ENCODE results near the gene LY6G6D.

LY6G6D gene

DNA sequence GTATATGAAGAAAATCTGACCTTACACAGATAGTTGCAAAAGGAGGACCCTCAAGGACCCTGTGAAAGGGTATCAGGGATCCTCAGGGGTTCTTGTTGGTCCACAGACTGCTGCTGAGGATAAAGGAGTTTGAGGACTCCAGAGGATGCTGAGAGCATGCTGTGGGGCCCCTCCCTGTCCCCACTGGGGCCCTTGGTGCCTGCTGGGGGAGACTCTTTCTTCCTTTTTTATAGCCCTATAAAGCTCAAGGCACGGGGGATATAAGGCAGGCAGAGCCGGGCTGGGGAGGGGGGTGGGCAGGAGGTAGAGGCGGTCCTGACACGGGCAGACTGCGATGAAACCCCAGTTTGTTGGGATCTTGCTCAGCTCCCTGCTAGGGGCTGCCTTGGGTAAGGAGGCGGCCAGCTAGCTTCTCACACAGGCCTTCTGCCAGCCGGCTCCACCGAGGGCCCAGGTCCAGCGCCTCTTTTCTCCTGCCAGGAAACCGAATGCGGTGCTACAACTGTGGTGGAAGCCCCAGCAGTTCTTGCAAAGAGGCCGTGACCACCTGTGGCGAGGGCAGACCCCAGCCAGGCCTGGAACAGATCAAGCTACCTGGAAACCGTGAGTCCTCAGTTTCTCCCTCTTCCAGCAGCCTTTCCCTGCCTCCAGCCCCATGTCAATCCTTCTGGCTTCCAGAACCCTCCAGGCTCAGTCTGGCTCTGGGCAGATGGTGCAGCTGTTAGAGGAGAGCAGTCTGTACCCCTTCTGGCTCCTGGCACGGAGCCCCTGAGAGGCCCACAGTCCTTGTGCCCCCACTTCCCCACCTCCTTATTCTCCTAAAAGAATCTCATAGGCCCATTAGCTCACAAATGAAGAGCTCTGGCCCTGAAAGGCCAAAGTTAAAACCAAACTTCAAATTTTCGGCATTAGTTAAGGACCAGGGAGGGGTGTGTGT, at the start of gene LY6G6D:
TSS of gene LY6G6D (plus strand) at position 327 of the 937 bp plus-strand sequence. CDS start at position 335, 8 bp downstream.
- no peak for DNase-seq (ENCODE audit: low read depth in 4 of 4, low spot score in 1 of 4)

DNA sequence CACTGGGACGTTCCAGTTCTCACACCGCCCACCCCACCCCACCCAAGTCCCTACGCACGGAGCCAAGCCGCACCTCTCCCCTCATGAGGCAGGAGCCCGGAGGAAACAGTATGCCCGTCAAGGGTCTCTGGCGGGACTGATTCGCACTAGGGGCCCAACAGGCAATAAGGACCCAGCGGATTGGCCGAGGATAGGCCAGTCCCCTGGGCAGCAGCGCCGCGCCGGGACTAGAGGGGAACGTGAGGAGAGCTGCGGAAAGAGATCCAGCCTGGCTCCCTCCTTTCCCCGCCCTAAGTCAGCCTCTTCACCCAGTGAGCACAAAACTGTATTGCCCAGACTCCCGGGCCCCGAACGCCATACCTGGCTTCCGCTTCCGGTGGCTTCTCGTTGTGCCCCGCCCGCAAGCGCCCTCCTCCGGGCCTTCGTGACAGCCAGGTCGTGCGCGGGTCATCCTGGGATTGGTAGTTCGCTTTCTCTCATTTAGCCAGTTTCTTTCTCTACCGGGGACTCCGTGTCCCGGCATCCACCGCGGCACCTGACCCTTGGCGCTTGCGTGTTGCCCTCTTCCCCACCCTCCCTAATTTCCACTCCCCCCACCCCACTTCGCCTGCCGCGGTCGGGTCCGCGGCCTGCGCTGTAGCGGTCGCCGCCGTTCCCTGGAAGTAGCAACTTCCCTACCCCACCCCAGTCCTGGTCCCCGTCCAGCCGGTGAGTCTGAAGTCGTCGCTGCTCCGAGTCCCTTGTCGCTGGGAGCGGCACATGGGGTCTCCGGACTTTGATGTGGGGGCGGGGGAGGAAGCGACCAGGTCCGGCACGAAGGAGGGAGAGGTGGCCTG, 49.4 kb upstream of the LY6G6D start, which contains the start of gene CSNK2B:
TSS of gene CSNK2B (plus strand) at position 580 of the 836 bp plus-strand sequence. CDS start 752 bp downstream, outside the sequence.
- DNase-seq (ENCODE audit: low read depth in 4 of 4, low spot score in 1 of 4): peak; percentile 82 to 97 (median 94)

DNA sequence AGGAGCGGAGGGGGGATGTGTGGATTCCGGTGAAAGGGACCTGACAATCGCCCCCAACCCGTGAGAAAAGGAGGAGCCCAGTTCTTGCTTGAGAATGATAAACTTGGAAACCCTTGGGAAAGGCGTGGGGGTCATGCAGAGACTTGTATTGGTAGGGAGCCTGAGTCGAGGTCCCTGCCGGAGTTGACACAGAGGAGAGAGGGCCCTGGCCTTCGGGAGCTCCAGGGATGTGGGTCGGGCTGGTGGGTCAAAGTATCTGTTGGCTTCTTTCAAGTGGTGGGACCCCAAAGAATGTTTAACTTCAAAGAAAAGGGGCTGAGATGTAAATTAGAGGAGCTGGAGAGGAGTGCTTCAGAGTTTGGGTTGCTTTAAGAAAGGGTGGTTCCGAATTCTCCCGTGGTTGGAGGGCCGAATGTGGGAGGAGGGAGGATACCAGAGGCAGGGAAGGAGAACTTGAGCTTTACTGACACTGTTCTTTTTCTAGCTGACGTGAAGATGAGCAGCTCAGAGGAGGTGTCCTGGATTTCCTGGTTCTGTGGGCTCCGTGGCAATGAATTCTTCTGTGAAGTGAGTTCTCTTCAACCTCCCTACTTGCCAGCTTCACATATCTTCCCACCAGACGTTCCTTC, 48.7 kb upstream of the LY6G6D start:
- no peak for DNase-seq (ENCODE audit: low read depth in 4 of 4, low spot score in 1 of 4)

- DNase-seq (ENCODE audit: low read depth in 4 of 4, low spot score in 1 of 4): no peak
Measured at GRCh38 chr6:31669676-31670075, 45.5 kb upstream of the LY6G6D start, which contains the start of gene LY6G5B. Gene LY6G5B (plus strand): TSS chr6:31669976. CDS start chr6:31670951, 975 bp downstream.

DNA sequence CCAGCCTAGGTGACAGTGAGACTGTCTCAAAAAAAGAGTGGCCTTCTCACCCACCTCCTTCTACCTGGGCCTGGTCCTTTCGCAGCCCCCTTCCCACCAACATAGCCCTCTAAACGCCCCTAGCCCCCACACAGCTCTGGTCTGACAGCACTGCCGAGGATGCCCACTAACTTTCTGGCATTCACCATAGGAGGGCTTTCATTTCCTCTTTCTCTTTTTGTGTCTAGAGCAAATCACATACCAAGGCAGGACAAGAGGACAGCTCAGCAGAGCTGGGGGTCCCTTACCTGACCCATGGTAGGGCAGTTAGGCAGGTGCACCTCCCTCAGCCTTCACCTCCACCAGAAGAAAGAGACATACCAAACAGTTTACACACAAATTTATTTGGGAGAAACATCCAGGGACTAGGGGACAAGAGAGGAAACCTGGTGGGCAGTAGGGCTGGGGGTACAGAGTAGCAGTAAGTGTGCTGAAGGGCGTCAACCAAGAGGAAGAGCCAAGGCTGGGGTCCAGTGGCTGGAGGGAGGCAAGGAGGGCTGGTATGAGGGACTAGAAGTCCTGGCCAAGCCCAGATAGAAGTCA, 38.7 kb upstream of the LY6G6D start:
- DNase-seq (ENCODE audit: low read depth in 4 of 4, low spot score in 1 of 4): no peak

DNA sequence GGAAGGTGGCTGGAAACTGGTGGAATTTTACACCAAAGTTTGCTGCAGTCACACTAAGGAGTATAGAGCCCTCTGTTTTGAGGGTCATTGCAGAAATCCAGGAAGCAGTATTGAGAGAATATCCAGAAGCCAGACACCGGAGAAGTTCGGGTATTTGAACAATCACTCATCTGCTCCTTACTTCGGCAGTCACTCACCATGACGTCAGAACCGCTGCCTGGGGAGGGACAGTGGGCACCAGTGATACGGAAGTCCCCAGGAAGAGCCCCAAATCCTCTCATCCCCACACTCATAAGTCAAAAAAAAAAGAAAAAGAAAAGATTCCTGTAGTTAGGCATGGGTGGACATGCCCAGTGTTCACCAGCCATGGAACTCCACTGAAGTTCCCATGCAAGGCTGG, 38.2 kb upstream of the LY6G6D start:
- DNase-seq (ENCODE audit: low read depth in 4 of 4, low spot score in 1 of 4): no peak

DNA sequence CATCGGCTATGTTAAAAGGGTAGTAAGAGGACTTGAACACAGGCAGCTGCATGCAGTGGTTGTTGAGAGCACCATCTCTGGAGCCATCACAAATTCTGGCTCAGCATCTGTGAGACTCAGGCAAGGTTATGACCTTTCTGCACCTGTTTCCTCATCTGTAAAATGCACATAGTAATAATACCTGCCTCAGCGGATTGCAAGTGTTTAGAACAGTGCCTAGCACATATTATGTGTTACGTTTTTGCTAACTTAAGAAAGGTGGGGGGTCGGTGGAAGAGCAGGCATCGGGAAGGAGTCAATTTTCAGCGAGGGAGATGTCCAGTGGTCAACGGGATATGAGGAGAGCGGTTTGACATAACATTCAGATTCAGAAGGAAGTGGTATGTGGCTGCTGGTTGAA, 37.2 kb upstream of the LY6G6D start:
- DNase-seq (ENCODE audit: low read depth in 4 of 4, low spot score in 1 of 4): no peak

- DNase-seq (ENCODE audit: low read depth in 4 of 4, low spot score in 1 of 4): peak in 2 of 4 experiments; percentile 43
Measured at GRCh38 chr6:31680226-31681134, 34.7 kb upstream of the LY6G6D start, which contains the start of gene LY6G5C. Gene LY6G5C (minus strand): TSS chr6:31681067. CDS start chr6:31680373, 694 bp downstream.

DNA sequence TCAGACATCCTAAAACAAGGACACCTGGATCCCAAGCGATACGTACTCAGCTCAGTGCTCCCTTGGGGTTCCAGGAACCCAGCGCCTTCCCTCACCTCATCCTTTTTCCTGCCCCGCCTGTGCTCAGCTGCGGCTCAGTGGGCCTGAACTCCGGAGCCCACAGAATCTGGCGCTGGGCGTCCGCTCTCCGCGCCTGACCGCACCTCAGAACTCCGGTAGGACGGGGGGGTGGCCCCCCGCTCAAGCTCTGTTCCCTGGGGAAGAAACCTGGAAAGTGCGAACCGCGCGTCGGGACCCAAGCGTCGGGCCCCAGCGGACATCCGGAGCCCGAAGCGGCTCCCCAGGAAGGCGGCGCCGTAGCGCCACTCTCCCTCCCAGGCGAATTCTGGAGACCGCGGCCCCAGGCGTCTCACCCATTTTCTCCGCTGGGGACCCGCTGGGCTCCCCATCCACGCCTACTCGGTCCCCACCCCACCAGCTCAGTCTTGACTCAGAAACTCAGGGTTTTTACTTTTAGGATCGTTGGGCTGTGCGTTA, 33.9 kb upstream of the LY6G6D start:
- DNase-seq (ENCODE audit: low read depth in 4 of 4, low spot score in 1 of 4): no peak

DNA sequence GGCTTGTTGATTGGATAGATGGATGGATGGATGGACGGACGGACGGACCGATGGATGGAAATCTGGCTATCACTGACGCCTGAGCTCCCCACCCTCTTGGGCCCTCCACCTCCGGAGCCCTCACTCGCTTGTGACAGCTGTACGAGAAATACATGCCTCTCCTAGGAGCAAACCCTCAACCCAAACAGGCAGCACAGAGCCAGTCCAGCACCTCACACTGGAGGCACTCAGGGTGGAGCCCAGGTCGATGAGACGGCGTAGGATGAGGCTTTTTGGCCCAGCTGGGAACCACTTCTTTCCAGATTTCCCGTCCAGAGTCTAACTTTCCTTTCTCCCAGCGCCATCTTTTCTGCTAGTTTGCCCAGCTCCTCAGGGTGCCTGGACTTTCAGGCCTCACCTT, 31.6 kb upstream of the LY6G6D start:
- DNase-seq (ENCODE audit: low read depth in 4 of 4, low spot score in 1 of 4): no peak

GRCh38 chr6:31686483-31686882, 28.7 kb upstream of the LY6G6D start:
- DNase-seq (ENCODE audit: low read depth in 4 of 4, low spot score in 1 of 4): no peak

- DNase-seq (ENCODE audit: low read depth in 4 of 4, low spot score in 1 of 4): no peak
Measured at GRCh38 chr6:31687321-31687720, 27.8 kb upstream of the LY6G6D start.

DNA sequence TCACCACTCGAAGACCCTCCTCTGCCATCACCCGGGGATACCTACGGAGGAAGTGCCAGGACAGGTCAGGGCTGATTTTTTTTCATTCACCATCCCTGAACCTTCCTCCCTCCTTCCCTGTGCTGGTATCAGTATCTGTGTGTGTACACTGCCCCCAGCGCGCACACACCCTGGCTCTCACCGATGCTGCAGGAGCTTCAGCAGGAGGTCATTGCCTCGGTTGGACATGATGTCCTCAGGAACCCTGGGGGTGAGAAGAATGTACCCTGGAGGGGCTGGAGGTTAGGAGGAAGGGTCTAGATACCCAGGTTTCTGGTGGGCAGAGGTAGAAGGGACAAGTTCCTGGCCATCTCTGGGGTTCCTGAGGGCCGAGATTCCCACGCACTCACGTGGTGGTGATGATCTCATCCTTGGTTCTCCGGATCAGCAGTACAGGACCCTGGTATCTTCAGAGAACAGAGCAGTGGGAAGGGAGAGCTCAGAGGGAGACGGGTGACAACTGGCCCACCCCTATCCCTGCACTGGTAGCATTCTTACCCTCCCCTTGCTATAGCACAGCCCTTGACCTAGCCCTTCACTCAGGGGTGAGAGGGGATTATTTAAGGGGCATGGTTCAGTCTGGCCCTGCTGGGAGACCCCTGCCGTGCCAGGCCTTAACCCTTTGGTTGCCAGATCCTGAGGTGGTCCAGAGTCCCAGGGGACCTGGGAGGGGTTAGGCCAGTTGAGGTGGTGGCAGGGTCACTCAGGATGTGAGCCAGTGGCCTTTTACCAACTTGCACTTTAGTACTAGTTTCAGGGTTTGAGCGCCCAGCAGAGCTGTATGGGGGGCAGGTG, 27.1 kb upstream of the LY6G6D start:
- DNase-seq (ENCODE audit: low read depth in 4 of 4, low spot score in 1 of 4): no peak

DNA sequence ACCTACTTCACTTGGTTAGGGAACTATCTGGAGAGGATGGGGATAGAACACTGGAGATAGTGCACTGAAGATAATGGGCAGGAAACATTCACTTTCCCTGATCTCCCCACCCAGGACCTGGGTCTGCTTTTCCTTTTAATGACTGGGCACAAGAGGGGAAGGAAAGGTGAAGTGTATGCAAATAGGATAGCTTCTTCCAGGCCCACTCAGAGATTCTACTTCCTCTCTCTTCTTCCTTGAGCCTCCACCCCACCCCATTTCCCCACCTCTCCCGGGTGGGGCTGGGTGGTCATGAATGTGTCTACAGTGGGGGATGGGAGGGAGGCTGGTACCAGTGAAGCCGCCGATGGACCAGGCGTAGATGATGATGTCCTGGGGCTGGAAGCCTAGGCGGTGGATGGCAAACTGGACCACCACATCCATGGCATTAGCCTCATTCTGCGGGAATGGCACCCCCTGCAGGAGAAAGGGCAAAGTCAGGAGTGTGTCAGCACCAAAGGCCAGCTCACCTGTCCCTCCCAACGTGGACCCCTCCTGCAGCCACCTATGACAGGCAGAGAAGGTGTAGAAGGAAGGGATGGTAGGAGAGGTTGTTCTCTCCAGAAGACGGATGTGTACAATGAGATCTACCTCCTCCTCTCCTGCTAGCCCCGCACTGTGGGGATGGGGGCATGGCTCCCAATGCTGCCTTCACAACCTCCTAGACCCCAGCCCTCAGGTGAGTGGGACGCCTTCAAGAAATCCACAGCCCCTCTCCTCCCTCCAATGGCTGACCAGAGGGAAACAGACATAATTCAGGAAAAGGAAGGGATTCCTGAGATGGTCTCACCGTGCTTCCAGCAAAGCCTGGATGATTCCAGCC, 25.7 kb upstream of the LY6G6D start:
- no peak for DNase-seq (ENCODE audit: low read depth in 4 of 4, low spot score in 1 of 4)

GRCh38 chr6:31690231-31691077, 24.7 kb upstream of the LY6G6D start:
- no peak for DNase-seq (ENCODE audit: low read depth in 4 of 4, low spot score in 1 of 4)

- DNase-seq (ENCODE audit: low read depth in 4 of 4, low spot score in 1 of 4): no peak
Measured at GRCh38 chr6:31691078-31691463, 24.1 kb upstream of the LY6G6D start.
